Tibial nerve (tissue), 4 donors: ENCODE measurements around the gene SLC25A45. TPM values are rescaled to one million over a fixed set of nuclear protein-coding genes. Genes with fewer than 3 reads are reported as not detected.

ENCODE experiments used
- DNase-seq, 2 donors: peaks; one replicate each; pipeline ENCODE4 v3.0.0-alpha.2; 2019; ENCODE audit warnings: low spot score in 2 of 2
- H3K27ac ChIP-seq, 4 donors: fragments of 200-600 bp; sonication (generic) in 3 of 4; one replicate each; pipeline ENCODE4 v1.5.1; 2017 to 2019; ENCODE audit warnings: mild to moderate bottlenecking in 1 of 4
- H3K27me3 ChIP-seq, 2 donors: fragments of 200-600 bp; sonication (generic) in 1 of 2; one replicate each; pipeline versions ENCODE4 v1.5.1 to v1.6.0; 2017 to 2019
- H3K36me3 ChIP-seq, 3 donors: fragments of 200-600 bp; sonication (generic); one replicate each; pipeline ENCODE4 v1.5.1; 2018 to 2019
- H3K4me1 ChIP-seq, 4 donors: fragments of 200-600 bp; sonication (generic) in 3 of 4; one replicate each; pipeline ENCODE4 v1.5.1; 2017 to 2019
- H3K4me3 ChIP-seq, 4 donors: fragments of 200-600 bp; sonication (generic) in 3 of 4; one replicate each; pipeline ENCODE4 v1.5.1; 2017 to 2019; ENCODE audit warnings: mild to moderate bottlenecking in 1 of 4, moderate library complexity in 1 of 4
- H3K9me3 ChIP-seq, 4 donors: fragments of 200-600 bp; sonication (generic) in 3 of 4; one replicate each; pipeline ENCODE4 v1.5.1; 2017 to 2019
- EP300 ChIP-seq, 2 donors: sonication (generic); formaldehyde crosslinking; IDR thresholded peaks; one replicate each; pipeline ENCODE4 v1.6.1; 2017; ENCODE audit warnings: antibody characterized with exemption in 2 of 2, mild to moderate bottlenecking in 1 of 2
- POLR2A ChIP-seq, 2 donors: fragments of 450-650 bp; IDR thresholded peaks; one replicate each; pipeline ENCODE4 v1.6.1; 2017; ENCODE audit warnings: antibody characterized with exemption in 2 of 2, mild to moderate bottlenecking in 2 of 2, moderate library complexity in 2 of 2
- WGBS, 2 donors: methylation state at CpG; one replicate each; pipeline ENCODE4 v1.1.5; 2018; 5-methylcytosine and 5-hydroxymethylcytosine counted together
- total RNA-seq, 4 donors: library from RNA; depleted of rRNA; stranded (reverse); fragments of >200 nt; gene quantifications; one replicate each; pipeline ENCODE4 v1.1.0, GENCODE V29; 2016
- TF ChIP-seq, protein P1 (sequence below), 5 experiments: fragments of 200-600 bp in 3 of 5; fragments of 450-650 bp in 2 of 5; sonication (generic) in 3 of 5; IDR thresholded peaks; one replicate each; pipeline ENCODE4 v1.5.1; 2016 to 2019; ENCODE audit warnings: antibody characterized with exemption in 5 of 5, mild to moderate bottlenecking in 3 of 5, moderate library complexity in 2 of 5

The SLC25A45 gene
- total RNA-seq, 4 donors from 2014 or later, result 1.8 to 22.5 (median 8.5) TPM

DNA sequence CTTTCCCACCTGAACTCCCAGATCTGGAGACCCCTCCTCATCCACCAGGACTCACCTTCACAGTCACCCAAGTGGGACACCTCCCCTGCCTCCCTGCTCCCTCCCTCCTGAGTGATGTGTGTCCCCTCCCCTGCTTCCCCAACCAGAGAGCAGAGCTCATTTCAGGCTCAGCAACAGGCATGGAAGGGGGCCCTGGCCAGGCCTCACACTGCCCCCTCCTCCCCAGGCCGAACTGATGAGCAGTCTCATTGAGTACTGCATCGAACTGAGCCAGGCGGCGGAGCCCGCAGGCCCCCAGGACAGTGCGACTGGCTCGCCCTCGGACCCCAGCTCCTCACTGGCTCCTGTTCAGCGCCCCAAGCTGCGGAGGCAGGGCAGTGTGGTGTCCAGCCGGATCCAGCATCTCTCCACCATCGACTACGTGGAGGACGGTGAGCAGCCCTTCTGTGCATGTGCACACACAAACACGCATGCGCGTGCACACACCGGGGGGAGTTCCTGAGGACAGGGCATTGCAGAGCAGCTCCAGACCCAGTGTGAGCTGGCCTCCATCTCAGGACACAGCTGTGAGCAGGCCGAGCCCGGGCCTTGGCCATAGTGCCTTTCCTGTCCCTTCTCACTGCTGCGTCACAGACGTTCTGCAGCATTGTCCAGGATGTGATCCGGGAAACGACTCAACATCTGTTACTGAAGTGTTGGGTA, 22.3 kb upstream of the SLC25A45 start:
- no peak for DNase-seq

DNA sequence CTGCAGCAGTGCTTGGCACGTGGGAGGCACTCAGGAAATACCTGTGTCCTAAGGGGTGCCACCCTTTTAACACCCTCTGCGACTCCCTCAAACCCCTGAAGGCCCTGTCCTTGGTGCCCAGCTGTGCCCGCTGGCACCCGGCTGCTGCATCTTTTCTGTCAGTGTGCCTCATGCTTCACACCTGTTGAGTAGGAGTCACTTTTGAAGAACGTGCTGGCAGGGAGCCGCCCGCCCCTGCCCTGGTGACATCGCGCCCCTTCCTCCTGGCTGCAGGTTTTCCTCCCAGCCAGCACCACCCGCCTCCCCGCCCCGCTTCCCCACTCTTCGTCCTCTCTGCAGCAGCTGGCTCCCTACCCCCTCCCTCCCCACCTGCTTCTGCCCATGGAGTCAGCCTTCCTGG, 21.8 kb upstream of the SLC25A45 start:
- H3K27ac ChIP-seq, result peak overlapping the region in 2 of 4 donors; percentile 32 to 43
- TF ChIP-seq, protein P1, sequence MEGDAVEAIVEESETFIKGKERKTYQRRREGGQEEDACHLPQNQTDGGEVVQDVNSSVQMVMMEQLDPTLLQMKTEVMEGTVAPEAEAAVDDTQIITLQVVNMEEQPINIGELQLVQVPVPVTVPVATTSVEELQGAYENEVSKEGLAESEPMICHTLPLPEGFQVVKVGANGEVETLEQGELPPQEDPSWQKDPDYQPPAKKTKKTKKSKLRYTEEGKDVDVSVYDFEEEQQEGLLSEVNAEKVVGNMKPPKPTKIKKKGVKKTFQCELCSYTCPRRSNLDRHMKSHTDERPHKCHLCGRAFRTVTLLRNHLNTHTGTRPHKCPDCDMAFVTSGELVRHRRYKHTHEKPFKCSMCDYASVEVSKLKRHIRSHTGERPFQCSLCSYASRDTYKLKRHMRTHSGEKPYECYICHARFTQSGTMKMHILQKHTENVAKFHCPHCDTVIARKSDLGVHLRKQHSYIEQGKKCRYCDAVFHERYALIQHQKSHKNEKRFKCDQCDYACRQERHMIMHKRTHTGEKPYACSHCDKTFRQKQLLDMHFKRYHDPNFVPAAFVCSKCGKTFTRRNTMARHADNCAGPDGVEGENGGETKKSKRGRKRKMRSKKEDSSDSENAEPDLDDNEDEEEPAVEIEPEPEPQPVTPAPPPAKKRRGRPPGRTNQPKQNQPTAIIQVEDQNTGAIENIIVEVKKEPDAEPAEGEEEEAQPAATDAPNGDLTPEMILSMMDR (IDR thresholded peaks at IDR 0.05), result no peak
- TF ChIP-seq POLR2A (IDR thresholded peaks at IDR 0.05) (no peak), EP300 (IDR thresholded peaks at IDR 0.05) (no peak)

More for the DNA sequence above, 22.3 kb upstream of the SLC25A45 start:
- 90 to 94% methylated on average over 24 of the region's 24 CpGs for WGBS, 2 donors
- Histone ChIP-seq H3K9me3 (no peaks in the 10 kb centered on the region), H3K27me3 (no peaks in the 10 kb centered on the region), H3K27ac (peak overlapping the region in 2 of 4 donors; percentile 32 to 43), H3K36me3 (peaks cover 0 to 99% (median 29%) of the 10 kb centered on the region in 3 donors), H3K4me3 (no peak overlapping the region), H3K4me1 (peaks cover 0 to 13% (median 3%) of the 10 kb centered on the region in 4 donors)
- TF ChIP-seq EP300 (IDR thresholded peaks at IDR 0.05) (no peak), POLR2A (IDR thresholded peaks at IDR 0.05) (no peak)
- TF ChIP-seq, protein P1 (IDR thresholded peaks at IDR 0.05), result no peak

DNA sequence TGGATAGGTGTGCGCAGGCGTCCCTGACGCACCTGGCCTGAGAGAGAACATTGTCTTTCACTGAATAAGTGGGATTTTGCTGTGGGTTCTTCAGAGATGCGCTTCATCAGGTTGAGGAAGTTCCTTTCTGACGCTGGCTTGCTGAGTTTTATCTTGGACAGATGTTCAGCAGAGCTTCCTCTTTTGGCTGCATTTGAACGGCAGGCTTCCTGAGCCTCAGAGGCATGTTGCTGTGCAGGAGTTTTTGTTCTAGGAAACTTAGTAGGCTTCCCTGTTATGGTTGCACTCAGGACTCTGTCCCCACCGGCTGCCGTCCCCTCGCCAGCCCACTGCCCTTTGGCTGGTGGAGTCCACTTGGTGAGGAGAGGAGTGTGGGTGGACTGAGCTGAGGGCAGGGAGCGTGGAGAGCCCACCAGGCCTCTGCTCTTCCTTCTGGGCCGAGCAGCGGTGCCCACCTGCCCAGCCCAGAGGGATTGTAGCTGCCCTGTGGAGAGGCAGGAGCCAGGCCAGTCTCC, 21.2 kb upstream of the SLC25A45 start:
- H3K36me3 ChIP-seq, result peaks cover 0 to 99% (median 23%) of the 10 kb centered on the region in 3 donors
- TF ChIP-seq, protein P1 (IDR thresholded peaks at IDR 0.05), result no peak
- no peak for TF ChIP-seq POLR2A (IDR thresholded peaks at IDR 0.05)
- TF ChIP-seq EP300 (IDR thresholded peaks at IDR 0.05), result no peak
- H3K9me3 ChIP-seq, result no peaks in the 10 kb centered on the region
- no peak for DNase-seq
- H3K27ac ChIP-seq, result peak overlapping the region in 3 of 4 donors; percentile 1 to 43 (median 32)
- peaks cover 0 to 13% (median 3%) of the 10 kb centered on the region in 4 donors for H3K4me1 ChIP-seq
- no peaks in the 10 kb centered on the region for H3K27me3 ChIP-seq
- WGBS, 2 donors, result 61 to 75% methylated on average over 9 to 12 of the region's 12 CpGs
- H3K4me3 ChIP-seq, result no peak overlapping the region

More for the DNA sequence above, 21.8 kb upstream of the SLC25A45 start:
- WGBS, 2 donors, result 68 to 88% methylated on average over 13 of the region's 13 CpGs
- Histone ChIP-seq H3K4me3 (no peak overlapping the region), H3K4me1 (peaks cover 0 to 13% (median 3%) of the 10 kb centered on the region in 4 donors), H3K36me3 (peaks cover 0 to 99% (median 26%) of the 10 kb centered on the region in 3 donors), H3K9me3 (no peaks in the 10 kb centered on the region), H3K27me3 (no peaks in the 10 kb centered on the region)
- DNase-seq, result no peak

DNA sequence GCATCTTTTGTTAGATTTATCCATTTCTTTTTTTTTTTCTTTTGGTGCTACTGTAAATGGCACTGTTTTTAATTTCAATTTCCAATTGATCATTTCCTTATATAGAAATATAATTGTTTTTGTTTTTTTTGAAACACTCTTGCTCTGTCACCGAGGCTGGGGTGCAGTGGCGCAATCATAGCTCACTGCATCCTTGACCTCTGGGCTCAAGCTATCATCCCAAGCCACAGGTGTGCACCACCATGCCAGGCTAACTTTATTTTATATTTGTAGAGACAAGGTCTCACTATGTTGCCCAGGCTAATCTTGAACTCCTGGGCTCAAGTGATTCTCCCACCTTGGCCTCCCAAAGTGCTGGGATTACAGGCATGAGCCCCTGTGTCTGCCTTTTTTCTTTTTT, 20.3 kb upstream of the SLC25A45 start:
- no peak for TF ChIP-seq EP300 (IDR thresholded peaks at IDR 0.05)
- no peak for TF ChIP-seq POLR2A (IDR thresholded peaks at IDR 0.05)
- TF ChIP-seq, protein P1 (IDR thresholded peaks at IDR 0.05), result no peak
- 83 to 90% methylated on average over 2 of the region's 2 CpGs for WGBS, 2 donors
- H3K27ac ChIP-seq, result no peak overlapping the region
- H3K4me1 ChIP-seq, result peaks cover 0 to 13% (median 3%) of the 10 kb centered on the region in 4 donors
- no peaks in the 10 kb centered on the region for H3K27me3 ChIP-seq
- peaks cover 0 to 99% (median 23%) of the 10 kb centered on the region in 3 donors for H3K36me3 ChIP-seq
- H3K4me3 ChIP-seq, result no peak overlapping the region
- DNase-seq, result no peak
- no peaks in the 10 kb centered on the region for H3K9me3 ChIP-seq

DNA sequence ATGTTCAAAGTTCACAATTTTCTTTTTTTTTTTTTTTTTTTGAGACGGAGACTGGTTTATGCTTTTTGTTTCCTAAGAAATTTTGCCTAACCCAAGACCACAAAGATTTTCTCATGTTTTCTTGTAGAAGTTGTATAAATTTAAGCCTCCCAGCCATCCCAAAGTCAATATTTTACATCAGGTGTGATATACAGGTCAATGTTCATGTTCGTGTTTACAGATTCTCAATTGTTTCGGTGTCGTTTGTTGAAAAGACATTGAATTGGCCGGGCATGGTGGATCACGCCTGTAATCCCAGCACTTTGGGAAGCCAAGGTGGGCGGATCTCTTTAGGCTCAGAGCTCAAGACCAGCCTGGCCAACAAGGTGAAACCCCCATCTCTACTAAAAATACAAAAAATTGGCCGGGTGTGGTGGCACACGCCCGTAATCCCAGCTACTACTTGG, 19.4 kb upstream of the SLC25A45 start:
- Histone ChIP-seq H3K27ac (peak overlapping the region in 1 of 4 donors; percentile 15), H3K36me3 (peaks cover 0 to 100% (median 26%) of the 10 kb centered on the region in 3 donors), H3K4me3 (no peak overlapping the region), H3K27me3 (no peaks in the 10 kb centered on the region), H3K4me1 (peaks cover 0 to 13% (median 3%) of the 10 kb centered on the region in 4 donors), H3K9me3 (no peaks in the 10 kb centered on the region)
- no peak for TF ChIP-seq POLR2A (IDR thresholded peaks at IDR 0.05)
- TF ChIP-seq EP300 (IDR thresholded peaks at IDR 0.05), result no peak
- TF ChIP-seq, protein P1 (IDR thresholded peaks at IDR 0.05), result no peak
- no peak for DNase-seq
- WGBS, 2 donors, result 85 to 86% methylated on average over 10 of the region's 10 CpGs
